Measurements from ENCODE around the gene RAB10.

DNA sequence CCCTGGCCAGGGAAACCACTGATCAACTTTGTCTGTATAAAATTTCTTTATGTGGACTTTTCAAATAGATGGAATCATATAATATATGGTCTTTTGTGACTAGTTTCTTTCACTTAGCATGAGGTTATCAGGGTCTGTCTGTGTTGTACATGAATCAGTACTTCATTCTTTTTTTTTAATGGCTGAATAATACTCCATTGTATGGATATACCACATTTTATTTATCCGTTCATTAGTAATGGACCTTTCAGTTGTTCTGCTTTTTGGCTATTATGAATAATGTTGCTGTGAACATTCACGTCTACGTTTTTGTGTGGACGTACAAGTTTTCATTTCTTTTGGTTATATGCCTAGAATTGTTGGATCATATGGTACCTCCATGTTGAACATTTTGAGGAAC, 69.9 kb downstream of the RAB10 start:
- TF ChIP-seq, protein P1, sequence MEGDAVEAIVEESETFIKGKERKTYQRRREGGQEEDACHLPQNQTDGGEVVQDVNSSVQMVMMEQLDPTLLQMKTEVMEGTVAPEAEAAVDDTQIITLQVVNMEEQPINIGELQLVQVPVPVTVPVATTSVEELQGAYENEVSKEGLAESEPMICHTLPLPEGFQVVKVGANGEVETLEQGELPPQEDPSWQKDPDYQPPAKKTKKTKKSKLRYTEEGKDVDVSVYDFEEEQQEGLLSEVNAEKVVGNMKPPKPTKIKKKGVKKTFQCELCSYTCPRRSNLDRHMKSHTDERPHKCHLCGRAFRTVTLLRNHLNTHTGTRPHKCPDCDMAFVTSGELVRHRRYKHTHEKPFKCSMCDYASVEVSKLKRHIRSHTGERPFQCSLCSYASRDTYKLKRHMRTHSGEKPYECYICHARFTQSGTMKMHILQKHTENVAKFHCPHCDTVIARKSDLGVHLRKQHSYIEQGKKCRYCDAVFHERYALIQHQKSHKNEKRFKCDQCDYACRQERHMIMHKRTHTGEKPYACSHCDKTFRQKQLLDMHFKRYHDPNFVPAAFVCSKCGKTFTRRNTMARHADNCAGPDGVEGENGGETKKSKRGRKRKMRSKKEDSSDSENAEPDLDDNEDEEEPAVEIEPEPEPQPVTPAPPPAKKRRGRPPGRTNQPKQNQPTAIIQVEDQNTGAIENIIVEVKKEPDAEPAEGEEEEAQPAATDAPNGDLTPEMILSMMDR (IDR thresholded peaks at IDR 0.05; ENCODE audit: borderline replicate concordance, extremely low read depth, low read length, poor library complexity, severe bottlenecking), result no peak
- no peak for TF ChIP-seq EZH2 (IDR thresholded peaks at IDR 0.05; ENCODE audit: borderline replicate concordance, low read depth, low read length, severe bottlenecking)

Measured in DND-41 (cell line).